HepG2 (cell line): ENCODE measurements around the gene ACCS.

Experiments used
- CBX5 ChIP-seq: sonication (generic); formaldehyde crosslinking; IDR thresholded peaks from 2 replicates; pipeline ENCODE4 v1.4.0; 2020; ENCODE audit warnings: missing genetic modification reagents, borderline replicate concordance
- NFRKB ChIP-seq: fragments of 450-650 bp; IDR thresholded peaks from 2 replicates; pipeline ENCODE4 v1.6.1; 2017
- POLR2G ChIP-seq: fragments of 200-400 bp; formaldehyde crosslinking; IDR thresholded peaks from 2 replicates; pipeline ENCODE4 v1.6.1; 2018; ENCODE audit warnings: mild to moderate bottlenecking, low read depth, low read length, moderate library complexity
- PRDM15 ChIP-seq: sonication (generic); formaldehyde crosslinking; IDR thresholded peaks from 2 replicates; pipeline ENCODE4 v1.4.0; 2020; ENCODE audit warnings: missing genetic modification reagents
- RFX5 ChIP-seq: IDR thresholded peaks from 2 replicates; pipeline ENCODE4 v1.6.1; 2011; ENCODE audit warnings: low read depth, low read length, improper control_type of control experiment
- USF2 ChIP-seq, 2 experiments: sonication (generic) in 1 of 2; formaldehyde crosslinking in 1 of 2; IDR thresholded peaks; 2 replicates each; pipeline versions ENCODE4 v1.5.1 to v1.6.1; 2011 to 2020; ENCODE audit warnings: borderline replicate concordance in 1 of 2, low read depth in 1 of 2, low read length in 1 of 2, mild to moderate bottlenecking in 1 of 2, missing genetic modification reagents in 1 of 2, moderate library complexity in 1 of 2
- ZBTB26 ChIP-seq: IDR thresholded peaks from 2 replicates; pipeline ENCODE4 v1.6.1; 2016; ENCODE audit warnings: missing compliant biosample characterization, missing genetic modification reagents, borderline replicate concordance
- ZNF260 ChIP-seq: sonication (generic); formaldehyde crosslinking; IDR thresholded peaks from 2 replicates; pipeline ENCODE4 v1.4.0; 2020; ENCODE audit warnings: missing genetic modification reagents, low read depth, mild to moderate bottlenecking, borderline replicate concordance
- ZNF580 ChIP-seq: IDR thresholded peaks from 2 replicates; pipeline ENCODE4 v1.6.1; 2016; ENCODE audit warnings: low read depth, borderline replicate concordance
- ZNF670 ChIP-seq: sonication (generic); formaldehyde crosslinking; IDR thresholded peaks from 2 replicates; pipeline ENCODE4 v1.8.0; 2022; ENCODE audit warnings: mild to moderate bottlenecking, missing genetic modification reagents, borderline replicate concordance
- ZUFSP ChIP-seq: sonication (generic); formaldehyde crosslinking; IDR thresholded peaks from 2 replicates; pipeline ENCODE4 v1.9.0; 2021; ENCODE audit warnings: missing genetic modification reagents, mild to moderate bottlenecking, borderline replicate concordance

- no peak for TF ChIP-seq RFX5
- TF ChIP-seq NFRKB, result no peak
- no peak for TF ChIP-seq ZNF260
- no peak for TF ChIP-seq PRDM15 (CRISPR knock-in tag)
- TF ChIP-seq ZUFSP (CRISPR knock-in tag), result no peak
- no peak for TF ChIP-seq USF2 (IDR thresholded peaks at IDR 0.05; ENCODE audit: low read depth, low read length)
- TF ChIP-seq USF2 (CRISPR knock-in tag; IDR thresholded peaks at IDR 0.05; ENCODE audit: borderline replicate concordance), result no peak
- no peak for TF ChIP-seq POLR2G
- TF ChIP-seq CBX5, result no peak
- no peak for TF ChIP-seq ZNF670 (CRISPR knock-in tag)
- no peak for TF ChIP-seq ZNF580 (CRISPR knock-in tag)
- TF ChIP-seq ZBTB26 (CRISPR knock-in tag), result no peak
Measured at GRCh38 chr11:44101098-44101497, 35.0 kb downstream of the ACCS start.
